HepG2 (cell line): ENCODE measurements around the gene PDZD7. TPM values are rescaled to one million over a fixed set of nuclear protein-coding genes. Genes with fewer than 3 reads are reported as not detected.

Experiments used
- ATF7-NPFF ChIP-seq: sonication (generic); formaldehyde crosslinking; IDR thresholded peaks from 2 replicates; pipeline ENCODE4 v1.8.1; 2023; ENCODE audit warnings: mild to moderate bottlenecking, low read depth, missing genetic modification reagents, moderate library complexity
- CBX5 ChIP-seq: sonication (generic); formaldehyde crosslinking; IDR thresholded peaks from 2 replicates; pipeline ENCODE4 v1.4.0; 2020; ENCODE audit warnings: missing genetic modification reagents, borderline replicate concordance
- GABPB1 ChIP-seq: IDR thresholded peaks from 2 replicates; pipeline ENCODE4 v1.6.1; 2016; ENCODE audit warnings: mild to moderate bottlenecking, missing genetic modification reagents, moderate library complexity, missing compliant biosample characterization
- KDM1A ChIP-seq: IDR thresholded peaks from 2 replicates; pipeline ENCODE4 v1.6.1; 2016; ENCODE audit warnings: missing compliant biosample characterization
- KMT2A ChIP-seq: sonication (generic); formaldehyde crosslinking; IDR thresholded peaks from 2 replicates; pipeline ENCODE4 v1.4.0; 2020; ENCODE audit warnings: missing genetic modification reagents
- MAFF ChIP-seq: IDR thresholded peaks from 2 replicates; pipeline ENCODE4 v1.6.1; 2011; ENCODE audit warnings: low read depth, low read length, improper control_type of control experiment
- NFE2L2 ChIP-seq: fragments of 150-350 bp; IDR thresholded peaks from 2 replicates; pipeline ENCODE4 v1.6.1; 2014; ENCODE audit warnings: low read length
- NFRKB ChIP-seq: fragments of 450-650 bp; IDR thresholded peaks from 2 replicates; pipeline ENCODE4 v1.6.1; 2017
- RBM22 ChIP-seq: fragments of 200-400 bp; formaldehyde crosslinking; optimal IDR thresholded peaks from 2 replicates; pipeline ENCODE3; 2017; ENCODE audit warnings: mild to moderate bottlenecking, low read length, moderate library complexity
- TBP ChIP-seq: sonication (generic); formaldehyde crosslinking; IDR thresholded peaks from 2 replicates; pipeline ENCODE4 v1.5.0; 2020; ENCODE audit warnings: missing genetic modification reagents
- TFE3 ChIP-seq: IDR thresholded peaks from 2 replicates; pipeline ENCODE4 v1.6.1; 2016
- WIZ ChIP-seq: sonication (generic); formaldehyde crosslinking; IDR thresholded peaks from 2 replicates; pipeline ENCODE4 v1.5.1; 2020; ENCODE audit warnings: mild to moderate bottlenecking, missing genetic modification reagents
- ZFP37 ChIP-seq: sonication (generic); formaldehyde crosslinking; IDR thresholded peaks from 2 replicates; pipeline ENCODE4 v1.4.0; 2020; ENCODE audit warnings: missing genetic modification reagents, borderline replicate concordance
- ZNF232 ChIP-seq: sonication (generic); formaldehyde crosslinking; IDR thresholded peaks from 2 replicates; pipeline ENCODE4 v1.4.0; 2020; ENCODE audit warnings: missing genetic modification reagents, borderline replicate concordance
- ZNF296 ChIP-seq: sonication (generic); formaldehyde crosslinking; conservative IDR thresholded peaks from 2 replicates; pipeline ENCODE4 v1.5.0; 2020; ENCODE audit warnings: mild to moderate bottlenecking, missing genetic modification reagents
- ZNF337 ChIP-seq: sonication (generic); formaldehyde crosslinking; IDR thresholded peaks from 2 replicates; pipeline ENCODE4 v1.5.1; 2020; ENCODE audit warnings: missing genetic modification reagents, low read depth, mild to moderate bottlenecking, borderline replicate concordance
- ZNF34 ChIP-seq: sonication (generic); formaldehyde crosslinking; IDR thresholded peaks from 2 replicates; pipeline ENCODE4 v1.4.0; 2020; ENCODE audit warnings: mild to moderate bottlenecking, missing genetic modification reagents, borderline replicate concordance
- ZNF564 ChIP-seq: sonication (generic); formaldehyde crosslinking; IDR thresholded peaks from 2 replicates; pipeline ENCODE4 v1.8.1; 2023; ENCODE audit warnings: mild to moderate bottlenecking, missing genetic modification reagents
- ZNF768 ChIP-seq: sonication (generic); formaldehyde crosslinking; IDR thresholded peaks from 2 replicates; pipeline ENCODE4 v1.4.0; 2020; ENCODE audit warnings: missing genetic modification reagents
- ZNF772 ChIP-seq: sonication (generic); formaldehyde crosslinking; IDR thresholded peaks from 2 replicates; pipeline ENCODE4 v1.5.0; 2020; ENCODE audit warnings: mild to moderate bottlenecking, missing genetic modification reagents
- ZNF784 ChIP-seq: sonication (generic); formaldehyde crosslinking; IDR thresholded peaks from 2 replicates; pipeline ENCODE4 v1.5.1; 2020; ENCODE audit warnings: missing genetic modification reagents, mild to moderate bottlenecking, borderline replicate concordance
- ZNF891 ChIP-seq: sonication (generic); formaldehyde crosslinking; IDR thresholded peaks from 2 replicates; pipeline ENCODE4 v1.5.0; 2020; ENCODE audit warnings: mild to moderate bottlenecking, missing genetic modification reagents
- ZSCAN5A ChIP-seq: sonication (generic); formaldehyde crosslinking; IDR thresholded peaks from 2 replicates; pipeline ENCODE4 v1.8.0; 2022; ENCODE audit warnings: mild to moderate bottlenecking, missing genetic modification reagents, borderline replicate concordance
- polyA plus RNA-seq, 8 experiments: library from polyadenylated mRNA; depleted of rRNA in 3 of 8; stranded (reverse) in 7 of 8; unstranded in 1 of 8; fragments of >200 nt; fragmentation: Illumina TruSeq in 4 of 8; extraction: Trizol in 4 of 8; gene quantifications; 2 replicates each; pipeline versions ENCODE4 v1.2.1 to v1.2.3, GENCODE V29; 2011 to 2016; ENCODE audit warnings: low read depth in 4 of 8, missing spikeins in 1 of 8, mixed read lengths in 1 of 8; ENCODE audit not compliant: insufficient read depth in 1 of 8
- total RNA-seq, 5 experiments: library from RNA; depleted of rRNA; stranded (reverse); fragments of >200 nt; fragmentation: Illumina TruSeq; extraction: Trizol; gene quantifications; 2 replicates each; pipeline ENCODE4 v1.2.3, GENCODE V29; 2016; ENCODE audit warnings: low read depth in 1 of 5
- TF ChIP-seq, protein P1 (sequence below): sonication (generic); formaldehyde crosslinking; IDR thresholded peaks from 2 replicates; pipeline ENCODE4 v1.4.0; 2020; ENCODE audit warnings: mild to moderate bottlenecking, missing genetic modification reagents
- TF ChIP-seq, protein P2 (sequence below): sonication (generic); formaldehyde crosslinking; IDR thresholded peaks from 2 replicates; pipeline ENCODE4 v1.5.1; 2020; ENCODE audit warnings: missing genetic modification reagents, mild to moderate bottlenecking, borderline replicate concordance

The PDZD7 gene
- total and polyA plus RNA-seq, 2 of the 13 experiments (the other 11 are each of a cell fraction or from before 2014, with no cell fraction given), result 0.58 to 0.73 TPM

DNA sequence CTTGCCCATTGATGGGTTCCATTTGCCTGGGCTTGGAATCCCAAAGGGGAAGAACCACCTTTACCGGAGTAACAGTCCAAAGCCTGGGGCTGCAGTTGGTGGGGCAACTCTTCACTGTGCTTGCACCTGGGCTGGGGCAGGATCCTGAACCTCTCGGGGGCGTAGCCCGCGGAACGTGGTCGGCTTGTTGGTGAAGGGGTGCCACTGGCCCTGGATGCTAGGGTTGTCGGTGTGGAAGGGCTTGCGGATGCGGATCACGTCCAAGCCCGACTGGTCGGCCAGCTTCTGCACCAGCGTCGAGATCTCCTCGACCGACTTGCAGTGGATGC lies 44.3 kb downstream of the PDZD7 start (continued):
- 0 out of 2 replicates have a peak, but pooled peaks have one; percentile 15 for TF ChIP-seq TFE3 (CRISPR knock-in tag)
- TF ChIP-seq ZNF337, result no peak
- TF ChIP-seq ZFP37 (CRISPR knock-in tag), result no peak
- no peak for TF ChIP-seq ZNF564 (CRISPR knock-in tag)
- TF ChIP-seq ATF7-NPFF, result 0 out of 2 replicates have a peak, but pooled peaks have one; percentile 34
- 0 out of 2 replicates have a peak, but pooled peaks have one; percentile 53 for TF ChIP-seq ZSCAN5A (CRISPR knock-in tag)
- no peak for TF ChIP-seq NFRKB
- TF ChIP-seq ZNF296 (CRISPR knock-in tag), result no peak
- no peak for TF ChIP-seq WIZ
- no peak for TF ChIP-seq CBX5
- no peak for TF ChIP-seq ZNF891 (CRISPR knock-in tag)
- TF ChIP-seq NFE2L2, result no peak
- no peak for TF ChIP-seq TBP (CRISPR knock-in tag)
- TF ChIP-seq, protein P1, sequence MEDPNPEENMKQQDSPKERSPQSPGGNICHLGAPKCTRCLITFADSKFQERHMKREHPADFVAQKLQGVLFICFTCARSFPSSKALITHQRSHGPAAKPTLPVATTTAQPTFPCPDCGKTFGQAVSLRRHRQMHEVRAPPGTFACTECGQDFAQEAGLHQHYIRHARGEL, result peak; percentile 81; the same call in 1 of the 2 replicates
- TF ChIP-seq, protein P2, sequence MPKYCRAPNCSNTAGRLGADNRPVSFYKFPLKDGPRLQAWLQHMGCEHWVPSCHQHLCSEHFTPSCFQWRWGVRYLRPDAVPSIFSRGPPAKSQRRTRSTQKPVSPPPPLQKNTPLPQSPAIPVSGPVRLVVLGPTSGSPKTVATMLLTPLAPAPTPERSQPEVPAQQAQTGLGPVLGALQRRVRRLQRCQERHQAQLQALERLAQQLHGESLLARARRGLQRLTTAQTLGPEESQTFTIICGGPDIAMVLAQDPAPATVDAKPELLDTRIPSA (CRISPR knock-in tag), result no peak
- peak; percentile 92 for TF ChIP-seq RBM22
- no peak for TF ChIP-seq MAFF
- TF ChIP-seq ZNF34, result no peak
- TF ChIP-seq ZNF772 (CRISPR knock-in tag), result no peak
- TF ChIP-seq GABPB1 (CRISPR knock-in tag), result no peak
- TF ChIP-seq ZNF232 (CRISPR knock-in tag), result 0 out of 2 replicates have a peak, but pooled peaks have one; percentile 49
- TF ChIP-seq ZNF784 (CRISPR knock-in tag), result no peak
- no peak for TF ChIP-seq KMT2A
- no peak for TF ChIP-seq KDM1A (CRISPR knock-in tag)
- 0 out of 2 replicates have a peak, but pooled peaks have one; percentile 34 for TF ChIP-seq ZNF768 (CRISPR knock-in tag)
